ENCODE results near the gene SECTM1.

Gene SECTM1

GRCh38 chr17:82327289-82327688 is 6.3 kb downstream of the SECTM1 start:
- DNase-seq: no peak

DNA sequence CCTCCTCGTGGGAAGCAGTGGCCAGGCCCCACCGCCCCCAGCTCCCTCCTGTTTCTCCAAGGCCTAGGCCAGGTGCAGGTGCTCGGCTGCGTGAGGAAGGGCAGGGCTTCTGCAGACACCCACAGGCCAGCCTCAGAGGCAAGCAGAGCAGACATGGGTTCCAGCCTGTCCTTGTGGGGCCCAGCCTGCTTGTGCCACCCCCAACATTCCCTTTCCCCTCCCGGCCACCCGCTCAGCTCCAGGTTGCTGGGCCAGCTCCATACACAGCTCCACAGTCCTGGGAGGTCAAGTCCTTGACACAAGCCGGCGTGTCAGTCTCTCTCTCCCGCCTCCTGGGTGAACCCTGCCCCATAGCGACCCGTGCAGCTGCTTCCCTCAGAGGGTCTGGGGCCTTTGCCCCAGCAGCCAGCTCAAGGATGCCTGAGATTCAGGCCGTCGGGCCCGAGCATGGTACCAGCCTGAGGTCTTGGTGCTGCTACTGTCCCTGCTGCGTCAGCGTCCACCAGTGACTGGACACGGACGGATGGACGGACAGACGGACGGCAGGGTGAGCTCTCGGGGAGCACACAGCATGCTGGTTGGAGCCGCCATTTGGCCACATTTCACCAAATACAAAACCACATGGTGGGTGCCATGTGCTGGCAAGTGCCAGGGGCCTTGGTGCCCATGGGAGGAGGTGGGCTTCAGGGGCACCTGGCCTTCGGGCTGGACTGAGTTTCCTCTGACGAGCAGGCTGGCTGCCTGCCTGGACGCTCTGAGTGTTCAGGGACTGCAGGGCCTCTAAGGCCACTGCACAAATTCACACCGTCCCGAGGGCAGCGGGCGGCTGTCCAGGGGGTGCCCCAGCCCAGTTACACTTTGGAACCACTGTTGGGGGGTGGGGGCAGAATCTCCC is 8.0 kb downstream of the SECTM1 start:
- no peak for DNase-seq

DNA sequence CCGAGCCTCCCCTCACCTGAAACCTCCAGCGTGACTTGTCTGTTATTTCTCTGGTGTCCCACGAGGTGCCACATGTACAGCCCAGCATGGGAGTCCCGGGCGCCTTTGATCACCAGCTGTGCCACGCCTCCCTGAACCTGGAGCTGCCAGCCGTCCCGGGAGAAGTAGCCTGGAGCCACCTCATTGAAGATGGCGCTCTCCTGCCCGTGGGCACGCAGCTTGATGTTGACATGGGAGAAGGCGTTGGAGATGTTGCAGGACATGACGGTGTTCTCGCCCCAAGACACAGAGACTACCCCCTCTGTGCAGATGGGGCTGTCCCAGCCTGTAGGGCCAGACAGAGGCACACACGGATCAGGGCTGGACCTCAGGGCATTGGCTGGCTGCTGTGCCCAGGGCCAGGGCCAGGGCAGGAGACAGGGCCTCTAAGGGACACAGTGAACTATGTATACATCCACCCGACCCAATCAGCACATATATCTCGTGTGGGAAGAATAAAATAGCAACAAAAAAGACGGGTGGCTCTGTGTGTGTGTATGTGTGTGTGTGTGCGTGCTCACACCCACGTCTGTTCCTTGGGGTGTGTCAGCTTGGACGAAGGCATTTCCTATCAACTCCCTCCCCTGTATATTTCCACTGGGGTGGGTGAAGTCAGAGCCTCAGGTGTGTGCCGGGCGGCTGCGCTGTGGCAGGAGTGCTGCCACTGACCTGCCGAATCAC is 8.8 kb downstream of the SECTM1 start:
- DNase-seq: no peak

DNA sequence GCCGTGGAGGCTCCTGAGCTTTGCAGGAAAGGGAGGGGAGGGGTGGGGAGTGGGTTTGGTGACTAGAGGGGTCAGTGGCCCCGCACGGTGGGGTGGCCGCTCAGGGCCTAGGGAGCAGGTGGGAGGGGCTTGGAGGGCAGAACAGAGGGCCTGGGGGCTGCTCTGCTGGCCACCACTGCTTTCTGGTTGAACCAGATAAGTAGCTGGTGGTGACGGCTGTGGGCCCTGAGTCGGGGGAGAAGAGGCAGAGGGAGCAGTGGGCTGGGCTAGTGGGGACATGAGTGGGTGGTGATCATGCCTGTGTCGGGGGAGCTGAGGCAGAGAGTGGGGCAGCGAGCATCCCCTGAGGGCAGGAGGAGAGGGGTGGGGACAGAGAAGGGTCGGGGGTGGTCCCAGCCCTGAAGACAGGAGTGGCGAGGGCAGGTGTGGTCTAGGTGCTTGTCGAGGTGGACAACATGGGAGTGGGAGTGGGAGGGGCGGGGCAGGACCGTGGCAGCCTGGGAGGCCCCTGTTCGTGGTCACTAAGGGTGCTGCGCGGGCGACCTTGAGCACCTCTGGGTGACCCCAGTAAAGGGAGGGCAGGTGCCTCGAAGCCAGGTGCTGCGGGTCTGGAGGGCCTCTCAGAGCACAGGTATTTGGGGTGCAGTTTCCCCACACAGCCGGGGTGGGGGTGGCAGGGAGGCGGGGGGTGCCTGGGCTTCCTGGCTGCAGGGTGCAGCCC is 9.9 kb downstream of the SECTM1 start:
- DNase-seq: no peak

GRCh38 chr17:82322526-82323453 is 10.8 kb downstream of the SECTM1 start:
- no peak for DNase-seq

DNA sequence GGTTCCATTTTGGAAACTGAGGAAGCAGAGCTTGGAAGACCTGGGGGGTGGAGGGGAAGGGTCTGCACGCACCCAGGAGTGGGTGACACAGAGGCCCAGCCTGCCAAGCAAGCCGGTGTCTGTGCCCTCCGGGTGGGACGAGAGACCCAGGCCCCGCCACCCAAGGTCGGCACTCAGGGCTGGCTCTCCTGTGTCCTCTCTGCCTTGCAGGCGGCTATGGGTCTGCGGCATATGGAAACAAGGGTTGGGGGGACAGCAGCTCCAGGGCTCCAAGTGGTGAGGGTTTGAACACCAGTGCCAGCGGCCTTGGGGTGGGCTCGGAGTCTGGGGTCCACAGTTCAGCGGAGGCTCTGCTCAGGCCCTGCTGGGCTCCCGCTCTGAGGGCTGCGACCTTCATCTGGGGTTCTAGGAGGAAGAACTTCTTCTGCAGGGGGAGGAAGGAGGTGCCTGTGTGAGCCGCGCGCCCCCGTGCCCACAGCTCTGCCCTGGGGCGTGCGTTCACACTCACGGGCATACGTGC is 11.6 kb downstream of the SECTM1 start:
- DNase-seq: no peak

DNA sequence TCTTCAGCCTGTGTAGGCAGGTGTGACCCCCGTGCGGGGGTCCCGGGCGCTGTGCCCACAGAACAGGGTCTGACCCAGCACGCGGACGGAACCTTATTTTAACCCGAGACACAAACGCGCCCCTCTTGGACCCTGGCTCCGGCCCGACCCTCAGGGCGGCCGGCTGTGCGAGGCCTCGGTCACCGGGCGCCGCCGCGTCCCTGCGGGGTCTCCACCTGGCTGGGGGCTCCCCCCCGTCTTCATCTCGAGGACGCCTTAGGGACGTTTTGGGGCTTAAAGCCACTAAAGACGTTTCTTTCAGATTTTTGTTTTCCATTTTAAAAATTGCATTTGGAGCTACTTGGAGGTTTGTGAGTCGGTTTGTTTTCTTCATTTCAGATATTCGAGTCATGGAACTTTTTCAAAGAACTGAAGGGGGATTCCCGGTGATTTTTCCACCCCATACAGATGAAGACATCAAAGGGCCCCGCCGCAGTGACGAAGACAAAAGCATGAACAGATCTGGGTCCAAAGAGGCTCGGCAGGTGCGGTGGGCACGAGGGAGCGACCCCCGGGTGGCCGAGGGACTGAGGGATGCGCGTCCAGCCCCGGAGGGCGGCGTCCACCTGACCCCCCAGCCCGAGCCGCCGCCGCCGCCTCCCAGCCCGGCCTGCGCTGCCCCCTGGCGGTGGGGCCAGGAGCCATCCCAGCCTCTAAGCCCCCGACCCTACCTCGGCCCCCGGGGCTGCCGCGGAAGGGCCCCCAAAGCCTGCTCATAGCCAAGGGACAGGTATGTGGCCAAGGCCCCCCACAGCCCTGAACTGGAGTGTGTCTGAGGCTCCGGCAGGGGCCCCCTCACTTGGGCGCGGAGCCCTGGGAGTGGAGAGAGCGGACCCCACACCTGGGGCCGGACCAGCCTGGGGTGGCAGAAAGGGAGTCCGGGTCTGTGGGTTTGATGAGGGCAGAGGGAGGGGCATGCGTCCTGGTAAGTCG is 12.3 kb downstream of the SECTM1 start:
- DNase-seq: no peak

- DNase-seq: no peak
Observed at GRCh38 chr17:82320140-82320840, 13.3 kb downstream of the SECTM1 start.

DNA sequence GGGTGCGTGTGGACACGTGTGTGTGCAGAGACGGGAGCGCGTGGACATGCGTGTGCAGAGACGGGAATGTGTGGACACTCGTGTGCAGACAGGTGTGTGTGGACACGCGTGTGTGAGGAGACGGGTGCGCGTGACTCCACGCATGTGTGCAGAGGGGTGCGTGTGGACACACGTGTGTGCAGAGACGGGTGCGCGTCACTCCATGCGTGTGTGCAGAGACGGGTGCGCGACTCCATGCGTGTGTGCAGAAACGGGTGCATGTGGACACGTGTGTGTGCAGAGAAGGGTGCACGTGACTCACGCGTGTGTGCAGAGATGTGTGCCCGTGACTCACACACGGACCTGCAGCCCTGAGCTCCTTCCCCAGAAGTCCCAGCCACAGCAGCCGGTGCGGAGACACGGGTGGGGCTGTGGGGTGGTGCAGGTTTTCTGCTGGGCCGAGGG is 13.9 kb downstream of the SECTM1 start:
- DNase-seq: no peak

- no peak for DNase-seq
Observed at GRCh38 chr17:82318772-82319606, 14.6 kb downstream of the SECTM1 start.

DNA sequence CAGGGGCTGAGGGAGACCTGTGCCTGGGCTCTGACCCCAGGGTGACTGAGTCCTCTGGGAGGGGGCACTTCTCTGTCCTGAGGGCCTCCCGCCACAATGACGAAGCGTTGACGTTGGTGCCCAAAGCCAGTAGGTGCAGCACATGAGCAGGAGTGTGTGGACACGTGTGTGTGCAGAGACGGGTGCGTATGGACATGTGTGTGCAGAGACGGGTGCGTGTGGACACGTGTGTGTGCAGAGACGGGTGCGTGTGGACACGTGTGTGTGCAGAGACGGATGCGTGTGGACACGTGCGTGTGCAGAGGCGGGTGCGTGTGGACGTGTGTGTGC is 15.4 kb downstream of the SECTM1 start:
- no peak for DNase-seq

GRCh38 chr17:82317394-82318168 is 16.0 kb downstream of the SECTM1 start, which contains the start of gene CD7:
Gene CD7 (minus strand): TSS chr17:82317608. CDS start chr17:82317495, 113 bp downstream.
- no peak for DNase-seq

DNA sequence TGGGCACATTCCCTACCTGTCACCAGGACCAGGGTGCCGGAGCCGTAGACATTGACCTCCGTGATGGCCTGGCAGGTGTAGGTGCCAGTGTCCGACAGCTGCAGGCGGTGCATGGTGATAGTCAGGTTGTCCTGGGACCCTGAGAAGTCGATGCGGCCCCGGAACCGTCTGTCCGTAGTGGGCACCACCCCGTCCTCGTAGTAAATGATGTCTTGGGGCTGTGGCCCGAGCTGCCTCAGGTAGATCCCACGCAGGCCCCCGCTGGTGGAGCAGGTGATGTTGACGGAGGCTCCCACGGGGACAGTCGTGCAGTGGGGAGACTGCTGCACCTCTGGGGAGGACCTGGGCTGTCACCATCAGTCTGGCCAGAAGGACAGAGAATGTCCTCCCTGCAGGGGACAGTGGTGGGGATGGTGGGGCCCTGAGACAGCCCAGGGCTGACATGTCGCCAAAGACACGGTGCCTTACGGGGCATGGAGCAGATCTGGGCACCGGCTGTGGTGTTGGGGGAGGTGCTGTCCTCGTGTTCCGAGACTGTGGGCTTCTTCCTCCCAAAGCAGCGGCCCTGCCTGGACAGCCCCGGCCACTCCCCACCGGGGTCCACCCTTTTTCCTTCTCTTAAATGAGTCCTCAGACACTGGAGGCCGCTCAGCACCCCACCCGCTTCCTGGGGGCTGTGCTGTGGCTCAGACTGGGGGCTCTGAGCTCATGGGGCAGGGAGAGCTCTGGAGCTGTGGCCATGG is 16.7 kb downstream of the SECTM1 start:
- DNase-seq: no peak

DNA sequence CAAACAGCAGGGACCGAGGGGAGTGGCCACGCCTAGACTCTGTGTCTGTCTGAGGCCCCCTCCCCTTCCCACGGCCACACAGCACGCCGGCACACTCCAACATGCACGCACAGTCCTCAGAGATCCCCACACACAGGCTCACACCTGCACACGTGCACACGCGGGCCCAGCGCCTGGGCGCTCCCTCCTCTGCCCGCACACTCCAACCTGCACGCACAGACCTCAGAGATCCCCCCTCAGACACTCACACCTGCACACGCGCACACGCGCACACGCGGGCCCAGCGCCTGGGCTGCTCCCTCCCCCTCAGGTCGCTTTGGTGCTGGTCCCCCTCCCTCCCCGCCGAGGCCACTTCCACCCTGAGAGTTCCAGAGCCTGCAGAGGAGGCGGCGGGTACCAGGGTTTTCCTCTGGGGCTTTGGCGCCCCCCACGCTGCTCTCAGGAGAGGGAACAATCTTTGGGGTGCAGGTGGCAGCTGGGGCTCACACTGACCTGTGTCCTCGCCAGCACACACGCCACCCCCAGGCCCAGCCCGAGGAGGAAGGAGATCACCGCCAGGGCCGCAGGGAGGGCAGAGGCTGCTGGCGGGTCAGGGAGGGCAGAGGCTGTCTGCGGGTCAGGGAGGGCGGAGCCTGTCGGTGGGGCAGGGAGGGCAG is 17.7 kb downstream of the SECTM1 start:
- no peak for DNase-seq

- no peak for DNase-seq
Observed at GRCh38 chr17:82314727-82315605, 18.6 kb downstream of the SECTM1 start.

Measured in kidney glomerular epithelial cell (primary cell).